ENCODE data around the gene ANKRD6. TPM values are rescaled to one million over a fixed set of nuclear protein-coding genes. Genes with fewer than 3 reads are reported as not detected.

The ANKRD6 gene
- total and polyA plus RNA-seq, 2 donors (not counting 1 experiment from before 2014, with no cell fraction given): 3.8 to 10.5 TPM

DNA sequence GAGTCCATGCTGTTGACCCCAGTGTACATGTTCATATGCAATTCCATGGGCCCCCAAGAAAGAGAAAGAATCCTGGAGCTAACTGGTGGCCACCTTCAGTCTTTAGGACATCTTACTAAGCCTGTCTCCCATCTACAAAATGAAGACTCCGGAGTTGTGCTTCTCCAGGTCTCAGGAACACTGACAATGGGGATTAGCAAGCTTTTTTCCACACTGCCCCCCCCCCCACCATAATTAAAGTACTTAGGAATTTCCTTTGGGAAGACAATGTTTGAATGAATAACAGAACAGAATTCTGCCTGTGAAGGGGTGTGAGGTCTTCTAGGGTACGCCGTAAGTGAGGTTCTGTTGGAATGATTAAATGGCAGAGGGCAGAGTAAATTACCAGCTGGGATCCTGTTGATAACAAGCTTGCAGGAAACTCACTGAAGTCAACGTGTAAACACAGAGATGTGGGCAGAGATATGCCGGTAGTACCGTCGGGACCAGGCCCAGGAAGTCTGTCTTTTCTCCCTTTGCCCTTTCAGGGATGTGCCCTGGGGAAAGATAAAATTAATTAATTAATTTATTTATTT, 63.1 kb downstream of the ANKRD6 start:
- CTCF ChIA-PET: no interaction called here
- no peaks in the 10 kb centered on the region for H3K4me1 Mint-ChIP-seq
- H4K20me1 ChIP-seq (ENCODE audit: control insufficient read depth, insufficient read depth, low read length, poor library complexity, severe bottlenecking): no peaks in the 10 kb centered on the region
- POLR2A ChIA-PET: no interaction called here
- WGBS (ENCODE audit: insufficient coverage): 77% methylated on average over 2 of the region's 7 CpGs
- no peak overlapping the region for H3K27ac ChIP-seq (ENCODE audit: low read length in 2 of 2)
- no peak overlapping the region for H2AFZ ChIP-seq (ENCODE audit: insufficient read depth, low read depth, low read length, poor library complexity, severe bottlenecking)
- no peak overlapping the region for H3K27ac Mint-ChIP-seq
- no peaks in the 10 kb centered on the region for H3K36me3 ChIP-seq (replicated peaks in 1 of 2; ENCODE audit: control extremely low read depth in 1 of 2, control insufficient read depth in 1 of 2, extremely low read depth in 1 of 2, insufficient read depth in 2 of 2, low read length in 1 of 2)
- no peak overlapping the region for H3K4me3 Mint-ChIP-seq
- H3K27me3 ChIP-seq (replicated peaks in 1 of 4; ENCODE audit: control extremely low read depth in 1 of 4, control insufficient read depth in 3 of 4, insufficient read depth in 4 of 4, low read length in 3 of 4): peaks cover 0 to 3% (median 0%) of the 10 kb centered on the region in 4 experiments
- intact Hi-C loops (cut with micrococcal nuclease): no loop called here
- peaks cover 14% of the 10 kb centered on the region for H3K27me3 Mint-ChIP-seq
- H3K4me3 ChIP-seq (ENCODE audit: control extremely low read depth in 1 of 5, extremely low read depth in 1 of 5, insufficient read depth in 1 of 5, low read depth in 2 of 5, low read length in 4 of 5): no peak overlapping the region
- no peaks in the 10 kb centered on the region for H3K9me3 Mint-ChIP-seq (ENCODE audit: insufficient read depth)
- ATAC-seq (ENCODE audit: low read depth): no peak
- no peak overlapping the region for H3K4me2 ChIP-seq (replicated peaks; ENCODE audit: low read depth, low read length, poor library complexity, severe bottlenecking)
- H3K4me1 ChIP-seq (ENCODE audit: control insufficient read depth in 2 of 2, insufficient read depth in 2 of 2, low read length in 2 of 2): no peaks in the 10 kb centered on the region
- DNase-seq: no peak
- H3K9me3 ChIP-seq (ENCODE audit: control extremely low read depth in 1 of 3, control insufficient read depth in 2 of 3, insufficient read depth in 1 of 3, low read length in 2 of 3): no peaks in the 10 kb centered on the region
- TF ChIP-seq, protein P1, sequence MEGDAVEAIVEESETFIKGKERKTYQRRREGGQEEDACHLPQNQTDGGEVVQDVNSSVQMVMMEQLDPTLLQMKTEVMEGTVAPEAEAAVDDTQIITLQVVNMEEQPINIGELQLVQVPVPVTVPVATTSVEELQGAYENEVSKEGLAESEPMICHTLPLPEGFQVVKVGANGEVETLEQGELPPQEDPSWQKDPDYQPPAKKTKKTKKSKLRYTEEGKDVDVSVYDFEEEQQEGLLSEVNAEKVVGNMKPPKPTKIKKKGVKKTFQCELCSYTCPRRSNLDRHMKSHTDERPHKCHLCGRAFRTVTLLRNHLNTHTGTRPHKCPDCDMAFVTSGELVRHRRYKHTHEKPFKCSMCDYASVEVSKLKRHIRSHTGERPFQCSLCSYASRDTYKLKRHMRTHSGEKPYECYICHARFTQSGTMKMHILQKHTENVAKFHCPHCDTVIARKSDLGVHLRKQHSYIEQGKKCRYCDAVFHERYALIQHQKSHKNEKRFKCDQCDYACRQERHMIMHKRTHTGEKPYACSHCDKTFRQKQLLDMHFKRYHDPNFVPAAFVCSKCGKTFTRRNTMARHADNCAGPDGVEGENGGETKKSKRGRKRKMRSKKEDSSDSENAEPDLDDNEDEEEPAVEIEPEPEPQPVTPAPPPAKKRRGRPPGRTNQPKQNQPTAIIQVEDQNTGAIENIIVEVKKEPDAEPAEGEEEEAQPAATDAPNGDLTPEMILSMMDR (IDR thresholded peaks at IDR 0.05): no peak
- no peak for TF ChIP-seq EZH2 (IDR thresholded peaks at IDR 0.05; ENCODE audit: borderline replicate concordance, insufficient read depth, low read depth, low read length, poor library complexity, severe bottlenecking)
- no peaks in the 10 kb centered on the region for H3K79me2 ChIP-seq (ENCODE audit: control insufficient read depth, insufficient read depth, low read length)
- H3K9ac ChIP-seq (ENCODE audit: low read length): no peak overlapping the region

DNA sequence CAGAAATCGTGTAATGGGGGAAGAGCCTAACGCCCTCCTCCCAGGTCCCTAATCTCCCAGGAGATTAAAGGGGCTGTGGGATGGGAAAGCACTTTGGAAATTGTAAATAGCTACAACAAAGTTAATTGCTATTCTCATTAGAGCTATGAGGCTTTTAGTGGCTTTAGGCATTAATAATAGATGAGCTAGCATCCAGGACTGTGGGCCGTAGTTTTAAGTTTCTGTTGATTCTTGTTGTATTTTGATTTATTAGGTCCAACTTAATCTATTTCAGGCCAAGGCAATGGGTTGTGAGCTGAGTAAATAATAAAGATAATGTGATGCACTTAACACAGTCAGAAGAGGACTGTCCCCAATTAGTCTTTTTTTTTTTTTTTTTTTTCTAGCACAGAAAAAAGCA, 67.7 kb downstream of the ANKRD6 start:
- H3K4me3 ChIP-seq (ENCODE audit: control extremely low read depth in 1 of 5, extremely low read depth in 1 of 5, insufficient read depth in 1 of 5, low read depth in 2 of 5, low read length in 4 of 5): no peak overlapping the region
- peaks cover 15% of the 10 kb centered on the region for H3K27me3 Mint-ChIP-seq

More for the DNA sequence above, 67.7 kb downstream of the ANKRD6 start:
- ATAC-seq (ENCODE audit: low read depth) (no peak), DNase-seq (no peak)
- no peaks in the 10 kb centered on the region for H3K4me1 ChIP-seq (ENCODE audit: control insufficient read depth in 2 of 2, insufficient read depth in 2 of 2, low read length in 2 of 2)
- H3K79me2 ChIP-seq (ENCODE audit: control insufficient read depth, insufficient read depth, low read length): no peaks in the 10 kb centered on the region
- H3K9me3 ChIP-seq (ENCODE audit: control extremely low read depth in 1 of 3, control insufficient read depth in 2 of 3, insufficient read depth in 1 of 3, low read length in 2 of 3): no peaks in the 10 kb centered on the region
- WGBS (ENCODE audit: insufficient coverage): no CpG with 5 or more reads among the region's 3 CpGs
- H3K4me2 ChIP-seq (replicated peaks; ENCODE audit: low read depth, low read length, poor library complexity, severe bottlenecking): no peak overlapping the region
- Mint-ChIP-seq H3K4me1 (no peaks in the 10 kb centered on the region), H3K4me3 (no peak overlapping the region), H3K27ac (no peak overlapping the region), H3K9me3 (ENCODE audit: insufficient read depth) (no peaks in the 10 kb centered on the region)
- no peak overlapping the region for H2AFZ ChIP-seq (ENCODE audit: insufficient read depth, low read depth, low read length, poor library complexity, severe bottlenecking)
- H3K27me3 ChIP-seq (replicated peaks in 1 of 4; ENCODE audit: control extremely low read depth in 1 of 4, control insufficient read depth in 3 of 4, insufficient read depth in 4 of 4, low read length in 3 of 4): peaks cover 0 to 6% (median 0%) of the 10 kb centered on the region in 4 experiments
- H4K20me1 ChIP-seq (ENCODE audit: control insufficient read depth, insufficient read depth, low read length, poor library complexity, severe bottlenecking): no peaks in the 10 kb centered on the region
- TF ChIP-seq, protein P1 (IDR thresholded peaks at IDR 0.05): no peak
- TF ChIP-seq EZH2 (IDR thresholded peaks at IDR 0.05; ENCODE audit: borderline replicate concordance, insufficient read depth, low read depth, low read length, poor library complexity, severe bottlenecking): no peak
- no peak overlapping the region for H3K9ac ChIP-seq (ENCODE audit: low read length)
- no peaks in the 10 kb centered on the region for H3K36me3 ChIP-seq (replicated peaks in 1 of 2; ENCODE audit: control extremely low read depth in 1 of 2, control insufficient read depth in 1 of 2, extremely low read depth in 1 of 2, insufficient read depth in 2 of 2, low read length in 1 of 2)
- ChIA-PET CTCF (no interaction called here), POLR2A (no interaction called here)
- intact Hi-C loops (cut with micrococcal nuclease): no loop called here
- no peak overlapping the region for H3K27ac ChIP-seq (ENCODE audit: low read length in 2 of 2)

All from B cell (primary cell).